Esophagus squamous epithelium (tissue), 5 donors: Measurements from ENCODE around the gene PKD1. TPM values are rescaled to one million over a fixed set of nuclear protein-coding genes. Genes with fewer than 3 reads are reported as not detected.
A peak's percentile ranks its signal among the peaks of the same experiment; 100 is the strongest.

Experiments used
- DNase-seq: peaks from one replicate; lab custom pipeline; 2025; lab: John Stamatoyannopoulos, UW
- H3K27ac ChIP-seq, 4 donors: fragments of 200-600 bp; sonication (generic); one replicate each; pipeline ENCODE4 v1.5.1; 2016 to 2019; ENCODE audit warnings: mild to moderate bottlenecking in 1 of 4
- H3K27me3 ChIP-seq, 4 donors: fragments of 200-600 bp; sonication (generic); 1 replicate in 3 of 4; 2 replicates in 1 of 4; pipeline versions ENCODE4 v1.5.1 to v1.6.0; 2017 to 2021; ENCODE audit warnings: antibody characterized with exemption in 1 of 4
- H3K36me3 ChIP-seq, 3 donors: fragments of 200-600 bp; sonication (generic); one replicate each; pipeline ENCODE4 v1.5.1; 2016 to 2019
- H3K4me1 ChIP-seq, 3 donors: fragments of 200-600 bp; sonication (generic); one replicate each; pipeline ENCODE4 v1.5.1; 2017 to 2019
- H3K4me3 ChIP-seq, 4 donors: fragments of 200-600 bp; sonication (generic); 1 replicate in 3 of 4; 2 replicates in 1 of 4; pipeline ENCODE4 v1.5.1; 2016 to 2019; ENCODE audit warnings: mild to moderate bottlenecking in 2 of 4, moderate library complexity in 1 of 4
- H3K9me3 ChIP-seq, 3 donors: fragments of 200-600 bp; sonication (generic); one replicate each; pipeline ENCODE4 v1.5.1; 2016 to 2019
- POLR2A ChIP-seq, 4 donors: fragments of 450-650 bp; IDR thresholded peaks; one replicate each; pipeline ENCODE4 v1.6.1; 2017; ENCODE audit warnings: antibody characterized with exemption in 4 of 4, mild to moderate bottlenecking in 4 of 4, moderate library complexity in 3 of 4
- WGBS, 2 donors: methylation state at CpG; one replicate each; pipeline ENCODE4 v1.1.5; 2018; 5-methylcytosine and 5-hydroxymethylcytosine counted together
- intact Hi-C: fragments of 100-400 bp; cut with DNase I; formaldehyde crosslinking; loops from one replicate; pipeline ENCODE4 v1.15.0; 2022
- total RNA-seq, 4 donors: library from RNA; depleted of rRNA; stranded (reverse); fragments of >200 nt; gene quantifications; one replicate each; pipeline ENCODE4 v1.1.0, GENCODE V29; 2016
- TF ChIP-seq, protein P1 (sequence below), 6 experiments: fragments of 450-650 bp in 4 of 6; fragments of 200-600 bp in 2 of 6; sonication (generic) in 2 of 6; IDR thresholded peaks; one replicate each; pipeline ENCODE4 v1.5.1; 2016 to 2019; ENCODE audit warnings: antibody characterized with exemption in 6 of 6, mild to moderate bottlenecking in 4 of 6, moderate library complexity in 4 of 6
- donor health status: DM: yes; HTN: yes; CAD: no.

Gene PKD1
- total RNA-seq, 4 donors from 2014 or later, result 34.1 to 123 (median 64.1) TPM

- Histone ChIP-seq H3K4me3 (no peak overlapping the region), H3K27ac (no peak overlapping the region), H3K9me3 (no peaks in the 10 kb centered on the region), H3K4me1 (no peaks in the 10 kb centered on the region), H3K36me3 (peaks cover 32 to 94% (median 39%) of the 10 kb centered on the region in 3 donors), H3K27me3 (no peaks in the 10 kb centered on the region)
- intact Hi-C loops, result no loop called here
- no peak for TF ChIP-seq POLR2A (IDR thresholded peaks at IDR 0.05)
- TF ChIP-seq, protein P1, sequence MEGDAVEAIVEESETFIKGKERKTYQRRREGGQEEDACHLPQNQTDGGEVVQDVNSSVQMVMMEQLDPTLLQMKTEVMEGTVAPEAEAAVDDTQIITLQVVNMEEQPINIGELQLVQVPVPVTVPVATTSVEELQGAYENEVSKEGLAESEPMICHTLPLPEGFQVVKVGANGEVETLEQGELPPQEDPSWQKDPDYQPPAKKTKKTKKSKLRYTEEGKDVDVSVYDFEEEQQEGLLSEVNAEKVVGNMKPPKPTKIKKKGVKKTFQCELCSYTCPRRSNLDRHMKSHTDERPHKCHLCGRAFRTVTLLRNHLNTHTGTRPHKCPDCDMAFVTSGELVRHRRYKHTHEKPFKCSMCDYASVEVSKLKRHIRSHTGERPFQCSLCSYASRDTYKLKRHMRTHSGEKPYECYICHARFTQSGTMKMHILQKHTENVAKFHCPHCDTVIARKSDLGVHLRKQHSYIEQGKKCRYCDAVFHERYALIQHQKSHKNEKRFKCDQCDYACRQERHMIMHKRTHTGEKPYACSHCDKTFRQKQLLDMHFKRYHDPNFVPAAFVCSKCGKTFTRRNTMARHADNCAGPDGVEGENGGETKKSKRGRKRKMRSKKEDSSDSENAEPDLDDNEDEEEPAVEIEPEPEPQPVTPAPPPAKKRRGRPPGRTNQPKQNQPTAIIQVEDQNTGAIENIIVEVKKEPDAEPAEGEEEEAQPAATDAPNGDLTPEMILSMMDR (IDR thresholded peaks at IDR 0.05), result no peak
- 95 to 99% methylated on average over 7 to 10 of the region's 10 CpGs for WGBS, 2 donors
- DNase-seq, result no peak
These were observed 76.8 kb downstream of the PKD1 start for GRCh38 chr16:2058872-2059271.

DNA sequence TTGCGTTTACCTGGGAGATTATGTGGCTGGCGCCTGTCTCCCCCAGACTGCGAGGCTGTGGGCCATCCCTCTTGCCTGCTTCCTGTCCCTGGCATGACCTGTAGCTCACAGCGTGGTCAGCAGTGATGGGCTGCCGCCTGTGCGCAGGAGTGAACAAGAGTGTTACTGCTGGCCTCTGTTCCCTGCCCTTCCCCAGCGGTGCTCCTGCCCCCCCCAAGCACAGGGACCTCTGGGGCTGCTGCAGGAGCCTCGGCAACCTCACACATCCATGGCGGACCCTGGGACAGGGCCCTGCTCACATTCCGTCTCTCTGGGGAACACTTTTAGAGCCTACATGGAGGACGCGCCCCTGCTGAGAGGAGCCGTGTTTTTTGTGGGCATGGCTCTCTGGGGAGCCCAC, 77.3 kb downstream of the PKD1 start:
- intact Hi-C loops, result no loop called here
- Histone ChIP-seq H3K27ac (no peak overlapping the region), H3K9me3 (no peaks in the 10 kb centered on the region), H3K36me3 (peaks cover 32 to 94% (median 44%) of the 10 kb centered on the region in 3 donors), H3K4me1 (no peaks in the 10 kb centered on the region), H3K4me3 (no peak overlapping the region), H3K27me3 (no peaks in the 10 kb centered on the region)
- 73 to 87% methylated on average over 3 of the region's 13 CpGs for WGBS, 2 donors
- DNase-seq, result no peak
- no peak for TF ChIP-seq POLR2A (IDR thresholded peaks at IDR 0.05)
- TF ChIP-seq, protein P1 (IDR thresholded peaks at IDR 0.05), result no peak

- Histone ChIP-seq H3K9me3 (no peaks in the 10 kb centered on the region), H3K4me1 (no peaks in the 10 kb centered on the region), H3K4me3 (no peak overlapping the region), H3K27ac (peak overlapping the region in 1 of 4 donors; percentile 9), H3K36me3 (peaks cover 31 to 94% (median 44%) of the 10 kb centered on the region in 3 donors), H3K27me3 (no peaks in the 10 kb centered on the region)
- no peak for TF ChIP-seq POLR2A (IDR thresholded peaks at IDR 0.05)
- TF ChIP-seq, protein P1 (IDR thresholded peaks at IDR 0.05), result no peak
- intact Hi-C loops, result no loop called here
- no peak for DNase-seq
- WGBS, 2 donors, result 92 to 94% methylated on average over 4 to 7 of the region's 10 CpGs
These were observed 78.3 kb downstream of the PKD1 start for GRCh38 chr16:2057438-2057837.

GRCh38 chr16:2056681-2057407, 78.9 kb downstream of the PKD1 start:
- H3K36me3 ChIP-seq, result peaks cover 26 to 94% (median 43%) of the 10 kb centered on the region in 3 donors
- TF ChIP-seq, protein P1 (IDR thresholded peaks at IDR 0.05), result peak in 3 of 6 experiments; percentile 5 to 25 (median 23)
- no peak for TF ChIP-seq POLR2A (IDR thresholded peaks at IDR 0.05)
- intact Hi-C loops, result no loop called here
- DNase-seq, result no peak
- no peaks in the 10 kb centered on the region for H3K27me3 ChIP-seq
- H3K9me3 ChIP-seq, result no peaks in the 10 kb centered on the region
- H3K27ac ChIP-seq, result peak overlapping the region in 1 of 4 donors; percentile 9
- no peak overlapping the region for H3K4me3 ChIP-seq
- no peaks in the 10 kb centered on the region for H3K4me1 ChIP-seq
- WGBS, 2 donors, result 90 to 96% methylated on average over 2 to 9 of the region's 19 CpGs

- Histone ChIP-seq H3K36me3 (peaks cover 26 to 94% (median 41%) of the 10 kb centered on the region in 3 donors), H3K9me3 (no peaks in the 10 kb centered on the region), H3K27ac (no peak overlapping the region), H3K4me3 (no peak overlapping the region), H3K27me3 (no peaks in the 10 kb centered on the region), H3K4me1 (no peaks in the 10 kb centered on the region)
- intact Hi-C loops, result no loop called here
- WGBS, 2 donors, result 65 to 76% methylated on average over 5 to 11 of the region's 15 CpGs
- TF ChIP-seq, protein P1 (IDR thresholded peaks at IDR 0.05), result peak in 1 of 6 experiments; percentile 16
- no peak for TF ChIP-seq POLR2A (IDR thresholded peaks at IDR 0.05)
- DNase-seq, result no peak
These were observed 79.6 kb downstream of the PKD1 start for GRCh38 chr16:2056077-2056476.
